Activated T-cell treated with anti-CD3 and anti-CD28 coated beads for 1 hour (primary cell): ENCODE measurements around the gene SPEF1.

ENCODE experiments used
- DNase-seq: peaks from one replicate; pipeline ENCODE4 v3.0.0-alpha.2; 2020; ENCODE audit warnings: low read depth

SPEF1 gene

GRCh38 chr20:3766422-3767109 lies 14.7 kb downstream of the SPEF1 start:
- DNase-seq, result no peak

- DNase-seq, result no peak
These were observed 15.9 kb downstream of the SPEF1 start for GRCh38 chr20:3765171-3765882.

DNA sequence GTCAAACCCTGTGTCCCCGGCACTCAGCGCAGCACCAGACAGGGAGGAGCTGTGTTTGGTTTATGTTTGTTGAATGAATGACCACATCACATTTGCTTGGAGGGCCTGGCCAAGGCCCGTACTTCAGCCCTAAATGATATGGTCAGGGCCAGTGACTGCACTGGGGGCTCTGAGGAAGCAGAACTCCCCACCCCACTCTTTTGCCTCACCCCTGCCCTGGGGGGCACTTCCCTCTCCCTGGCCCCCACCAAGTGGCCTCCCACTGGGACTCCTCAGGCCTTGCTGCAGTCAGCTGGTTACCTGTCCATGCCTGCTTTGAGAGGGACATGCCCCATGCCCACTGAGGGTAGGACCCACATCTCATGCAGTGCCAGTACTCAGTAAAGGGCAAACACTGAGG lies 16.6 kb downstream of the SPEF1 start:
- DNase-seq, result no peak

GRCh38 chr20:3763671-3764601 lies 17.3 kb downstream of the SPEF1 start:
- no peak for DNase-seq

GRCh38 chr20:3760655-3761348 lies 20.4 kb downstream of the SPEF1 start:
- no peak for DNase-seq

DNA sequence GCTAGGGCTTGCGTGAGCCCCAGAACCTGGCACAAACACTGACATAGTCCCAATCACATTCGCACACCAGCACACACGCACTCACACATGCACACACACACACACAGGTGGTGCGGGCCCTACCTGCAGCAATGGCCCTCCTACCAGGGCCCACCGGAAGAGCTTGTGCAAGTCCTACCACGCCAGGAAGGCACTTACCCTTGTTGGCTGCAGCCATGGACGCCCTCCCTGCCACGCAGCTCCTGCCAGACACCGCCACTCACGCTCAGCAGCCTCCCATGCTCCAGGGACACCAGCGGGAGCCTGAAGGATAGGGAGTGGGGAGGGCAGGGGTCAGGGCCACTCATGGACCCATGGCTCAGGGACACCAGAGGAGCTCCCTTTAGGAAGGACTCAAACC lies 21.4 kb downstream of the SPEF1 start:
- no peak for DNase-seq

GRCh38 chr20:3759316-3759823 lies 21.9 kb downstream of the SPEF1 start:
- no peak for DNase-seq

DNA sequence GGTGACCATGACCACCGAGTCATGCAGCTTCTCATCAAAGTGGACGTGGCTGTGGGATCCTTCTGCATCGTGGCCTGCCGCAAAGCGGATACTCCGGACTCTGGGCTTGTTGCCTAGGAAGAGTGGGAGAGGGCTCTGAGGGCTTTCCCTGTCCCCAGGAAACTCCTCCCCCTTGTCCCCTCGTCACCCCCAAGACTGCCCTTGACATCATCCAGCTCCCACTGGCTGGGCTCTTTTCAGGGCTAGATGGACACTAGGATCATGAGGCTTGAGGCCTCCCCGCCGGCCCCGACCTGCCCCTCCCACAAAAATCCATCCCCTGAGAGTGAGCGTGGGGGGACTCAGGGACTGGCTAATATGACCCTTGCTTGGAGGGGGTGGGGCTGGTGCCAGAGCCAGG lies 22.7 kb downstream of the SPEF1 start:
- no peak for DNase-seq

GRCh38 chr20:3757268-3757667 lies 24.0 kb downstream of the SPEF1 start:
- no peak for DNase-seq

- DNase-seq, result no peak
These were observed 25.3 kb downstream of the SPEF1 start for GRCh38 chr20:3755814-3756480.

GRCh38 chr20:3755269-3755668 lies 26.0 kb downstream of the SPEF1 start:
- no peak for DNase-seq

- DNase-seq, result no peak
These were observed 27.0 kb downstream of the SPEF1 start for GRCh38 chr20:3754276-3754630.

GRCh38 chr20:3753501-3754275 lies 27.6 kb downstream of the SPEF1 start:
- no peak for DNase-seq

- peak; percentile 48 for DNase-seq
These were observed 28.1 kb downstream of the SPEF1 start for GRCh38 chr20:3753098-3753497.

DNA sequence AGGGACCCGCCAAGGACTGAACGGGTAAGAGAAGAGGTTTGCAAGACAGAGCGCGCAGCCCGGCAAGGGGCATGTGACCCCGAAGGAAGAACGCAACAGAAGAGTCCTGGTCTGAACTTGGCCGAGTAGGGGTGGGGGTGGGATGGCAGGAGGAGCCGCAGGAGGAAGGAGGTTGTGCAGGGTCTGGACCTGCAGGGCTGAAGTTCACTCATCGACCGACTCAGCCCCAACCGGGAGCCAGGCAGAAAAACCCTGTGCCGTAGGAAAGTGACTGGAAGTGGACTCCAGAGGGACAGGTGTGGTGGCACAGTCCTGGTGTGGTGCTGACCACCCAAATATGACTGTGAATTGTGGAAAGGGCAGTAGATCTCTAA lies 28.9 kb downstream of the SPEF1 start:
- DNase-seq, result no peak

GRCh38 chr20:3751675-3752385 lies 29.4 kb downstream of the SPEF1 start:
- DNase-seq, result peak; percentile 18

- no peak for DNase-seq
These were observed 30.0 kb downstream of the SPEF1 start for GRCh38 chr20:3751305-3751674.

DNA sequence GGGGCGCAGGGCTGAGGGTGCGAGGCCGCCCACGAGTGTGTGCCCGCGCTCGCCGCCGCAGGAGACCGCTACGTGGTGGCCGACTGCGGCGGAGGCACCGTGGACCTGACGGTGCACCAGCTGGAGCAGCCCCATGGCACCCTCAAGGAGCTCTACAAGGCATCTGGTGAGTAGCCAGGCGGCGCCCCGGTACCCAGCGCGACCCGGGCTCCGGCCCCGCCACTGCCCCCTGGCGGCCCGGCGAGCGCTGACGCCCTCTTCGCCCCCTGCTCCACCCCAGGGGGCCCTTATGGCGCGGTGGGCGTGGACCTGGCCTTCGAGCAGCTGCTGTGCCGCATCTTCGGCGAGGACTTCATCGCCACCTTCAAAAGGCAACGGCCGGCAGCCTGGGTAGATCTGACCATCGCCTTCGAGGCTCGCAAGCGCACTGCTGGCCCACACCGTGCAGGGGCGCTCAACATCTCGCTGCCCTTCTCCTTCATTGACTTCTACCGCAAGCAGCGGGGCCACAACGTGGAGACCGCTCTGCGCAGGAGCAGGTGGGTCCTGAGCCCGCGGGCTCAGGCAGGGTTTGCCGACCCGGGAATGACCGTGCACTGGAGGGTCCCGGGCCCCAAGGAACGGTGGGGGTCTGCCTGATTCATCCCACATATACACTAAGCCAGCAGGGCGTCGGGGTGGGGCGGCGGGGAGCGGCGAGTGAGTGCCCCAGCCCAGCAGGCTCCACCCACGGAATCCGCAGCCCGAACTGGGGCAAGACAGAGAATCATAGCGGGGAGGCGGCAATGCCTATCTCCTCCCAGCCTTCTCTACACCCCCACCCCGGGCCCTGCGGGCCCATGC lies 31.3 kb downstream of the SPEF1 start:
- peak; percentile 10 for DNase-seq

- DNase-seq, result no peak
These were observed 32.1 kb downstream of the SPEF1 start for GRCh38 chr20:3749087-3749688.
